Keratinocyte (primary cell): ENCODE results near the gene GLT1D1. TPM values are rescaled to one million over a fixed set of nuclear protein-coding genes. Genes with fewer than 3 reads are reported as not detected.

Source experiments
- DNase-seq: peaks from one replicate; pipeline ENCODE4 v3.0.0-alpha.2; 2011; ENCODE audit warnings: low read depth, missing footprints, low spot score
- FAIRE-seq: peaks from 2 replicates; lab custom pipeline; 2011; peaks lifted over from hg19 to GRCh38; lab: Jason Lieb, UNC
- H2AFZ ChIP-seq: 2 replicates; pipeline ENCODE4 v1.6.0; 2012; ENCODE audit warnings: low read length, control low read depth, inconsistent platforms; ENCODE audit not compliant: control insufficient read depth
- H3K27ac ChIP-seq: 2 replicates; pipeline ENCODE4 v1.5.1; 2011; ENCODE audit warnings: low read length; ENCODE audit not compliant: control insufficient read depth, insufficient read depth
- H3K27me3 ChIP-seq: 3 replicates; pipeline ENCODE4 v1.6.0; 2011; ENCODE audit warnings: low read length; ENCODE audit not compliant: control insufficient read depth, insufficient read depth; ENCODE audit errors: extremely low read depth
- H3K36me3 ChIP-seq, 2 experiments: 2 replicates in 1 of 2; 3 replicates in 1 of 2; pipeline ENCODE4 v1.5.1; 2011; ENCODE audit warnings: low read length in 2 of 2, mild to moderate bottlenecking in 1 of 2; ENCODE audit not compliant: control insufficient read depth in 2 of 2, insufficient read depth in 2 of 2; ENCODE audit errors: extremely low read depth in 1 of 2
- H3K4me1 ChIP-seq: 3 replicates; pipeline ENCODE4 v1.5.1; 2011; ENCODE audit warnings: low read length; ENCODE audit not compliant: control insufficient read depth, insufficient read depth; ENCODE audit errors: extremely low read depth
- H3K4me2 ChIP-seq: 3 replicates; pipeline ENCODE4 v1.6.0; 2011; ENCODE audit warnings: low read depth, low read length; ENCODE audit not compliant: control insufficient read depth, insufficient read depth; ENCODE audit errors: extremely low read depth
- H3K4me3 ChIP-seq, 3 experiments: fragments of 200-600 bp in 1 of 3; sonication (generic) in 1 of 3; 2 replicates in 2 of 3; 3 replicates in 1 of 3; pipeline ENCODE4 v1.5.1; 2011 to 2016; ENCODE audit warnings: low read length in 3 of 3, mild to moderate bottlenecking in 3 of 3, control low read depth in 2 of 3, inconsistent platforms in 1 of 3, low read depth in 1 of 3, mixed read lengths in 1 of 3, mixed run types in 1 of 3, moderate library complexity in 1 of 3; ENCODE audit not compliant: control insufficient read depth in 2 of 3, insufficient read depth in 2 of 3; ENCODE audit errors: extremely low read depth in 1 of 3
- H3K79me2 ChIP-seq: 2 replicates; pipeline ENCODE4 v1.6.0; 2012; ENCODE audit warnings: low read length; ENCODE audit not compliant: control insufficient read depth, insufficient read depth
- H3K9ac ChIP-seq: 3 replicates; pipeline ENCODE4 v1.6.0; 2011; ENCODE audit warnings: low read length; ENCODE audit not compliant: control insufficient read depth, insufficient read depth; ENCODE audit errors: extremely low read depth
- H3K9me1 ChIP-seq: 3 replicates; pipeline ENCODE4 v1.6.0; 2011; ENCODE audit warnings: low read length; ENCODE audit not compliant: control insufficient read depth, insufficient read depth; ENCODE audit errors: extremely low read depth
- H3K9me3 ChIP-seq: 2 replicates; pipeline ENCODE4 v1.5.1; 2012; ENCODE audit warnings: low read depth, low read length; ENCODE audit not compliant: control insufficient read depth
- H4K20me1 ChIP-seq: 3 replicates; pipeline ENCODE4 v1.6.0; 2011; ENCODE audit warnings: low read length; ENCODE audit not compliant: control insufficient read depth, insufficient read depth; ENCODE audit errors: extremely low read depth
- EZH2 ChIP-seq: IDR thresholded peaks from one replicate; pipeline ENCODE4 v1.6.1; 2012; ENCODE audit warnings: inconsistent platforms, mild to moderate bottlenecking, low read length, moderate library complexity
- dilution Hi-C: fragments of 300-500 bp; cut with MboI; formaldehyde crosslinking; loops from one replicate; pipeline ENCODE4 v1.7.0; 2020; ENCODE audit warnings: low sequenced_read_pairs; ENCODE audit not compliant: extremely low pct_ligation_motif_present
- polyA plus RNA-seq, 5 experiments: library from polyadenylated mRNA; depleted of rRNA in 3 of 5; stranded (reverse) in 3 of 5; stranded (forward) in 1 of 5; unstranded in 1 of 5; fragments of >200 nt; gene quantifications; 1 replicate in 1 of 5; 2 replicates in 3 of 5; 3 replicates in 1 of 5; pipeline versions ENCODE4 v1.2.1 to v1.2.3, GENCODE V29; 2011 to 2012; ENCODE audit warnings: missing spikeins in 2 of 5, low read depth in 1 of 5, low replicate concordance in 1 of 5
- TF ChIP-seq, protein P1 (sequence below), 3 experiments: IDR thresholded peaks in 1 of 3; conservative IDR thresholded peaks in 1 of 3; optimal IDR thresholded peaks in 1 of 3; 2 replicates in 2 of 3; 3 replicates in 1 of 3; pipeline versions ENCODE3 to v1.5.1; 2011; ENCODE audit warnings: low read length in 3 of 3, mild to moderate bottlenecking in 3 of 3, moderate library complexity in 2 of 3, control low read depth in 1 of 3, inconsistent platforms in 1 of 3; ENCODE audit not compliant: insufficient read depth in 2 of 3; ENCODE audit errors: extremely low read depth in 1 of 3

Gene GLT1D1
- polyA plus RNA-seq, 1 donor (not counting 4 experiments of a cell fraction or from before 2014, with no cell fraction given): not detected

DNA sequence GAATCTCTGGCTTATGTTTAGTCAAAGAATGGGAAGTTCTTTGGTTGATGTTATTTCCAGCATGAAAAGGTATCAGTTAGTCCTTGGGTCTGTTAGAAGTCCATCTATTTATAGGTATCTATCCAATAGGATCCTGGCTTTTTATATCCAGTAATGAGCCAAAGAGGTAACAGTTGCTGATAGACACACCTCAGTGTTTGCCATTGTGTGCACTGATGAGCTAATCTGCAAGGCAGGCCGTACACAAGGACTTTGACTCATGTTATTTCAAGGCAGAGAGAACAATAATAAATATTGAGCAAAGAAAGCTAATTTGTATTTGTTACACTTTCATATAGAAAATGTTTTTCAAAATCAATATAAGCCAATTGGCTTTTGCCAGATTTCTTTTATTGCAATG is 56.4 kb downstream of the GLT1D1 start:
- no peaks in the 10 kb centered on the region for H3K79me2 ChIP-seq
- TF ChIP-seq, protein P1, sequence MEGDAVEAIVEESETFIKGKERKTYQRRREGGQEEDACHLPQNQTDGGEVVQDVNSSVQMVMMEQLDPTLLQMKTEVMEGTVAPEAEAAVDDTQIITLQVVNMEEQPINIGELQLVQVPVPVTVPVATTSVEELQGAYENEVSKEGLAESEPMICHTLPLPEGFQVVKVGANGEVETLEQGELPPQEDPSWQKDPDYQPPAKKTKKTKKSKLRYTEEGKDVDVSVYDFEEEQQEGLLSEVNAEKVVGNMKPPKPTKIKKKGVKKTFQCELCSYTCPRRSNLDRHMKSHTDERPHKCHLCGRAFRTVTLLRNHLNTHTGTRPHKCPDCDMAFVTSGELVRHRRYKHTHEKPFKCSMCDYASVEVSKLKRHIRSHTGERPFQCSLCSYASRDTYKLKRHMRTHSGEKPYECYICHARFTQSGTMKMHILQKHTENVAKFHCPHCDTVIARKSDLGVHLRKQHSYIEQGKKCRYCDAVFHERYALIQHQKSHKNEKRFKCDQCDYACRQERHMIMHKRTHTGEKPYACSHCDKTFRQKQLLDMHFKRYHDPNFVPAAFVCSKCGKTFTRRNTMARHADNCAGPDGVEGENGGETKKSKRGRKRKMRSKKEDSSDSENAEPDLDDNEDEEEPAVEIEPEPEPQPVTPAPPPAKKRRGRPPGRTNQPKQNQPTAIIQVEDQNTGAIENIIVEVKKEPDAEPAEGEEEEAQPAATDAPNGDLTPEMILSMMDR (optimal IDR thresholded peaks at IDR 0.05 in 1 of 3, IDR thresholded peaks at IDR 0.05 in 1 of 3, conservative IDR thresholded peaks at IDR 0.05 in 1 of 3; ENCODE audit: extremely low read depth in 1 of 3, insufficient read depth in 2 of 3, low read length in 3 of 3): no peak
- TF ChIP-seq EZH2: no peak
- H3K9ac ChIP-seq: no peak overlapping the region
- H3K4me2 ChIP-seq: no peak overlapping the region
- H3K9me3 ChIP-seq: no peaks in the 10 kb centered on the region
- dilution Hi-C loops: no loop called here
- no peaks in the 10 kb centered on the region for H3K36me3 ChIP-seq
- no peaks in the 10 kb centered on the region for H3K9me1 ChIP-seq
- H3K27me3 ChIP-seq: no peaks in the 10 kb centered on the region
- H4K20me1 ChIP-seq: no peaks in the 10 kb centered on the region
- H3K4me3 ChIP-seq: no peak overlapping the region
- no peak for FAIRE-seq
- no peaks in the 10 kb centered on the region for H3K4me1 ChIP-seq
- no peak overlapping the region for H3K27ac ChIP-seq
- H2AFZ ChIP-seq: no peak overlapping the region
- DNase-seq: no peak

DNA sequence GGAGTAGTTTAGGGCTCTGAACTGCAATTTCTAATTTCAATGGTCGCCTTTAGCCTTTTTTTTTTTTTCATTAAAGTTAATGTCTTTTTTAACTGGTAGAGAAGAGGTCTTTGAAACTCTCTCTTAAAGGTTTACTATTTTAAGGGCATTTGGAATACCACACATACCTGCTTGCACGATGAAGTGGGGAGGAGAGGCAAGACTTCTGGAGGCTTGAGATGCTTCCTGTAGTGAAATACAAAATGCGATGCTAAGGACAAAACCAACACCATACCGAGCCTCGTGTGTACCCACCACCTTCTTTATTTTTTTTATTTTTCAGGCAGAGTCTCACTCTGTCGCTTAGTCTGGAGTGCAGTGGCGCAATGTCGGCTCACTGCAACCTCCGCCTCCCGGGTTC is 57.4 kb downstream of the GLT1D1 start:
- H3K27ac ChIP-seq: no peak overlapping the region
- no peak overlapping the region for H2AFZ ChIP-seq
- no peaks in the 10 kb centered on the region for H3K9me1 ChIP-seq
- no peaks in the 10 kb centered on the region for H3K4me1 ChIP-seq
- no peaks in the 10 kb centered on the region for H3K79me2 ChIP-seq
- no peak overlapping the region for H3K4me2 ChIP-seq
- no peaks in the 10 kb centered on the region for H3K36me3 ChIP-seq
- no peaks in the 10 kb centered on the region for H4K20me1 ChIP-seq
- no peak overlapping the region for H3K9ac ChIP-seq
- dilution Hi-C loops: no loop called here
- TF ChIP-seq, protein P1 (optimal IDR thresholded peaks at IDR 0.05 in 1 of 3, IDR thresholded peaks at IDR 0.05 in 1 of 3, conservative IDR thresholded peaks at IDR 0.05 in 1 of 3; ENCODE audit: extremely low read depth in 1 of 3, insufficient read depth in 2 of 3, low read length in 3 of 3): no peak
- no peak for TF ChIP-seq EZH2
- no peak for DNase-seq
- no peak for FAIRE-seq
- H3K9me3 ChIP-seq: no peaks in the 10 kb centered on the region
- H3K4me3 ChIP-seq: no peak overlapping the region
- H3K27me3 ChIP-seq: no peaks in the 10 kb centered on the region
